ENCODE results near the gene STK39.

GRCh38 chr2:168135630-168136029 lies 111.8 kb downstream of the STK39 start:
- TF ChIP-seq, protein P1, sequence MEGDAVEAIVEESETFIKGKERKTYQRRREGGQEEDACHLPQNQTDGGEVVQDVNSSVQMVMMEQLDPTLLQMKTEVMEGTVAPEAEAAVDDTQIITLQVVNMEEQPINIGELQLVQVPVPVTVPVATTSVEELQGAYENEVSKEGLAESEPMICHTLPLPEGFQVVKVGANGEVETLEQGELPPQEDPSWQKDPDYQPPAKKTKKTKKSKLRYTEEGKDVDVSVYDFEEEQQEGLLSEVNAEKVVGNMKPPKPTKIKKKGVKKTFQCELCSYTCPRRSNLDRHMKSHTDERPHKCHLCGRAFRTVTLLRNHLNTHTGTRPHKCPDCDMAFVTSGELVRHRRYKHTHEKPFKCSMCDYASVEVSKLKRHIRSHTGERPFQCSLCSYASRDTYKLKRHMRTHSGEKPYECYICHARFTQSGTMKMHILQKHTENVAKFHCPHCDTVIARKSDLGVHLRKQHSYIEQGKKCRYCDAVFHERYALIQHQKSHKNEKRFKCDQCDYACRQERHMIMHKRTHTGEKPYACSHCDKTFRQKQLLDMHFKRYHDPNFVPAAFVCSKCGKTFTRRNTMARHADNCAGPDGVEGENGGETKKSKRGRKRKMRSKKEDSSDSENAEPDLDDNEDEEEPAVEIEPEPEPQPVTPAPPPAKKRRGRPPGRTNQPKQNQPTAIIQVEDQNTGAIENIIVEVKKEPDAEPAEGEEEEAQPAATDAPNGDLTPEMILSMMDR (IDR thresholded peaks at IDR 0.05): no peak
- TF ChIP-seq EP300 (IDR thresholded peaks at IDR 0.05) (no peak), POLR2AphosphoS5 (IDR thresholded peaks at IDR 0.05) (no peak)
